RWPE1 (cell line): ENCODE results near the gene UBE2O.

Experiments
- CTCF ChIA-PET: fragments of 350-600 bp; sonication (Branson Sonifier 250); formaldehyde crosslinking; extraction: SDS; loops from one replicate; lab custom pipeline; 2021; lab: Yijun Ruan, JAX
- POLR2A ChIA-PET: fragments of 400-600 bp; formaldehyde crosslinking; extraction: SDS; loops from one replicate; lab custom pipeline; 2020; ENCODE audit warnings: antibody characterized with exemption; ENCODE audit not compliant: low non-redundant PET; lab: Yijun Ruan, JAX
- DNase-seq: peaks from one replicate; pipeline ENCODE4 v3.0.0; 2012; ENCODE audit warnings: low spot score
- H3K27ac ChIP-seq: fragments of 450-650 bp; 2 replicates; pipeline ENCODE4 v1.5.1; 2017
- TF ChIP-seq, protein P1 (sequence below): fragments of 450-650 bp; conservative IDR thresholded peaks from 2 replicates; pipeline ENCODE4 v1.5.1; 2017; ENCODE audit warnings: low read depth, mild to moderate bottlenecking

Gene UBE2O

DNA sequence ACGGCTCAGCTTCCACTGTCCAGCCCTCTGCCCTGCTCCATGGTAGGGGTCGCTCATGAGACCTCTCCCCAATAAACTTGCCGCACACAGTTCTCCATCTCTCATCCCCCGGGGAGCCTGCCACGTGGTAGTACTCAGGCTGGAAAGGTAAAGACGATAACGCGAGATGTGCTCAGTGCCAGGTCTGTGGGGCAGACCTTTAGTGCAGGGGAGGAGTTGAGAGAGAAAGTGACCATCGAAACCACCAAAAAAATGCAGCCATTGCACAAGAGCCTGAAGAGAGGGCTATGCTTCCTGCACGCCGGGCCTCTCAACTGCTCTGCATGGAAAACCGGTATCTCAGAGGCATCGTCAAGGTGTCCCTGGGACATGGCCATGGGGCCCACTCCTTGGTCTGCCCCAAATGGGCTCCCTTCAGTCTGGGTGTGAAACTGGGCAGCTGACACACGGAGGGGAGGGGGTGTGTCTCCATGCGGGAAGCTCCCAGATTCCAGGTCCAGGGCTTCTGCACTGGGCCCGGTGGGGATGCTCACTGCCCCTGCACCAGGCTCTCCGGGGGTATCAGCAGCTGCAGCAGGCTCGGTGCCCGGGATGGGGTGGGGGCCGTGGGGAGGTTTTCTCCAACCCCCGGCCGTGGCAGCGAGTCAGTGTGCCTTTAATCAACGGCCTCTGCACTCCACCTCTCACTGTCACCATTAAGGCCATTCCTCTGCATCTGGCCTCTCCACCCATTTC is 9.8 kb upstream of the UBE2O start:
- ChIA-PET POLR2A (no interaction called here), CTCF (interaction anchor here (1.4 to 1.5 kb wide), 2 partner anchors 60 to 64 kb away, joined by 3 to 4 read pairs; no protein-coding TSS in a partner anchor)
- no peak for DNase-seq
- TF ChIP-seq, protein P1, sequence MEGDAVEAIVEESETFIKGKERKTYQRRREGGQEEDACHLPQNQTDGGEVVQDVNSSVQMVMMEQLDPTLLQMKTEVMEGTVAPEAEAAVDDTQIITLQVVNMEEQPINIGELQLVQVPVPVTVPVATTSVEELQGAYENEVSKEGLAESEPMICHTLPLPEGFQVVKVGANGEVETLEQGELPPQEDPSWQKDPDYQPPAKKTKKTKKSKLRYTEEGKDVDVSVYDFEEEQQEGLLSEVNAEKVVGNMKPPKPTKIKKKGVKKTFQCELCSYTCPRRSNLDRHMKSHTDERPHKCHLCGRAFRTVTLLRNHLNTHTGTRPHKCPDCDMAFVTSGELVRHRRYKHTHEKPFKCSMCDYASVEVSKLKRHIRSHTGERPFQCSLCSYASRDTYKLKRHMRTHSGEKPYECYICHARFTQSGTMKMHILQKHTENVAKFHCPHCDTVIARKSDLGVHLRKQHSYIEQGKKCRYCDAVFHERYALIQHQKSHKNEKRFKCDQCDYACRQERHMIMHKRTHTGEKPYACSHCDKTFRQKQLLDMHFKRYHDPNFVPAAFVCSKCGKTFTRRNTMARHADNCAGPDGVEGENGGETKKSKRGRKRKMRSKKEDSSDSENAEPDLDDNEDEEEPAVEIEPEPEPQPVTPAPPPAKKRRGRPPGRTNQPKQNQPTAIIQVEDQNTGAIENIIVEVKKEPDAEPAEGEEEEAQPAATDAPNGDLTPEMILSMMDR, result no peak
- H3K27ac ChIP-seq, result no peak overlapping the region

DNA sequence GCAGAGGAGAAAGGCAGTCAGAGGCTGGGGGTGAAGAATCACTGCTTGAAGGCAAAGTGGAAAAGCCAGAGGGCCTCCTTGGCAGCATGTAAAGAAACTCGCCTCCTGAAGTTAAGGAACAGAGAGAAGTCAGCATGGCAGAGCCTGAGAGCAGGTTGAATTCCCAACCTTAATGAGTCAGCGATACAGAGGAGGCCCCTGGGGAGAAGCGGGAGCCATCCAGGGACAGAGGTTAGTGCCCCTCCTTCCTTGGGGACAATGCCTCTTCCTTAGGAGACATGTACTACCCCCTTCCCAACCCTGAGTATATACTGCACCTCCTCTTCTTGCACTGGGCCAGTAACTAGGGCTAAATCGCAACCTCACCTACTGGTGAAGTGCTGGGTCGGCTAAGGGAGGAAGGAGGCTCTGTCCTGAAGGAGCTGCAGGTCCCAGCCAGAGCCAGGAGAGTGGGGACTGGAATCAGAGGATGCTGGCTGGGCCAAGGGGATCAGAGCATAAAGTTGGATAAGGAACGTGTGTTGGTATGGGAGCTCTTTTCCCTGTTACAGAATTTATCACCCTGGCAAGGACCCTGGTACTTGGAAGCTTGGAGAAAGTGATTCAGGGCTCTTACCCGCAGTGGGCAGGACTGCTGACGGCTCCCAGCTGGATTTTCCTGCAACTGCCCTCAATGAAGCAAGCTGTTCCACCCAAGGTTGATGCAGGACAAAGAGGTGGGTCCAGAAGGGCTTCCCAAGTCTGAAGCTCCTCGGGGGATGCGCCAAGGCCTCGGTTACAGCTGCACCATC is 9.0 kb upstream of the UBE2O start:
- ChIA-PET POLR2A (no interaction called here), CTCF (interaction anchor here (0.5 to 1.5 kb wide), 3 partner anchors 45 to 64 kb away, joined by 3 to 5 read pairs (median 4); no protein-coding TSS in a partner anchor)
- TF ChIP-seq, protein P1, result no peak

DNA sequence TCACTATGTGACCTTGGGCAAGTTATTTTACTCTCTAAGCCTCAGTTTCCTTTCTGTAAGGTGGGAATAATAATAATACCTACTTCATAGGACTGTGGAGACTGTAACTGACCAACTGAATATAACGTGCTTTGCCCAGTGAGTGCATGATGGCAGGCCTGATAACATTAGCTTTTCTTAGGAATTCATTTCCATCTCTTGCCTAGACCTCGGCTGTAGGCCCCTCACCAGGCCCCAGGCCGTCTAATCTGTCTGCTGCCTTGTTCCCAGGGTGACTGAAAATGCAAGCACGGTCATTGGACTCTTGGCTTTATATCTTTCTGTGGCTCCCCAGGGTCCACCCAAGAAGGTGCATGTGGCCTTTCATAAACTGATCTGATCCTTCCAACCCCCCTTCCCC is 6.7 kb upstream of the UBE2O start:
- ChIA-PET POLR2A (interaction anchor here (0.6 kb wide), 2 partner anchors 15 to 202 kb away, joined by 4 read pairs; no protein-coding TSS in a partner anchor), CTCF (interaction anchor here (1.1 to 2.7 kb wide), 4 partner anchors 23 to 51 kb away, joined by 6 to 27 read pairs (median 9); no protein-coding TSS in a partner anchor)
- H3K27ac ChIP-seq, result no peak overlapping the region
- no peak for DNase-seq
- TF ChIP-seq, protein P1, result no peak

More for the DNA sequence above, 9.0 kb upstream of the UBE2O start:
- DNase-seq, result no peak
- H3K27ac ChIP-seq, result no peak overlapping the region

DNA sequence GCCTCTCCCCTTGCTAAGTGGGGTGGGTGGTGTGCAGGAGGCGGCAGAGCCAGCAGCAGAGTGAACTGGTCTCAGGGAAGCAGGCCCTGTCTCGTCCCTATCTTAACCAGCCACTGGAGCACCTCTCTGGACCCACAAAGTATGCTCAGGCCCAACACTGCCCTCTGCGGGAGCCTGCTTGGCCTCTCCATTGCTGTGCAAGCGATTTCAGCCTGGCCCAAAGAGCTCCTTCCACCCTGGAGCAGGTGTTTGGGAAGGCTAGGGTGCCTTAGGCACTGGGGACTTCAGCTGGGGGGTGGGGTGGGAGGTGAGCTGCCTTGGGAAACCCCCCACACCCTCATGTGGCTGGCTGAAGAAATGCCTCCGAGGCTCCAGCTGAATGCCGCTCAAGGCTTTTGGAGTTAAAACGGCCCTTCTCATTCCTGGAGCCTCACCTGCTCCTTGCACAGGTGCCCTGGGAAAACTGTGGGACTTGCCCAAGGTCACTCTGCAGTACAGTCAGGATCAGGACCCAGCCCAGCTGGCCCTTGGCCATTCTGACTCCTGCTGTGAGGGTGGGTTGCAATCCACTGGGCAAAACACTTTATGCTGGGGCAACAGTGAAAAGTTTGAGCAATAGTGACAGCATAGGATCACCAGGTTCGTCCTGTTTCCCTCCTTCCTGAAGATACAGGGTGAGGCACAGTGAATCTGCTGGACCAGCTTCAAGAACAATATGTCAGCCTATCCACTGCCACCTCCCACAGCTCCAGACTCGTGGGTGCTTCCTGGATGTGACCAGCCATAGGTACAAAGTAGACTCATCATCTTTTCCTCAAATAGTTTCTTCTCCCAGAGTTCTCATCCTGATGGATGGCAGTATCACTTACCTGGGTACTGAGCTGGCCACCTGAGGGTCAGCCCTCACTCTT is 5.9 kb upstream of the UBE2O start:
- peak; percentile 60 for DNase-seq
- no peak overlapping the region for H3K27ac ChIP-seq
- ChIA-PET CTCF (interaction anchor here (0.6 to 2.7 kb wide), 19 partner anchors 8 to 338 kb away, joined by 3 to 27 read pairs (median 5); partner anchors contain the start of genes AANAT and RHBDF2), POLR2A (interaction anchor here (0.6 kb wide), 3 partner anchors 34 to 58 kb away, joined by 3 to 6 read pairs (median 5); no protein-coding TSS in a partner anchor)
- TF ChIP-seq, protein P1, result peak; percentile 61

DNA sequence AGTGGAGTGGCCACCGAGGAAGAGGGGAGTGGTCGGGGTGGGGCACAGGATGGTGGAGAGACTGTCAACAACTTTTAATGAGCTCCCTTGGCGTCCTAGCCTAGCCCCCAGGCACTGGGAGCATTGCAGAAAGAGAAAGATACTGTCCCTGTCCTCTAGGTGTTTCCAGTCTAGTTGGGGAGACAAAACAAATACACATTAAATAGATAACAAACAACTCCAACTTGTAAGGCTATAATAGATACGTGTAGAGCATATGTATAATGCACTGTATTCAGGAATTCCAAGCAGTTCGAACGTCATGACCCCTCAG is 435 bp upstream of the UBE2O start:
- POLR2A ChIA-PET, result no interaction called here
- DNase-seq, result no peak
- CTCF ChIA-PET, result interaction anchor here (1.1 kb wide), 1 partner anchor 70 kb away, joined by 3 read pairs; no protein-coding TSS in a partner anchor

More for the DNA sequence above, 435 bp upstream of the UBE2O start:
- TF ChIP-seq, protein P1, result no peak; the same call in 1 of the 2 replicates
- no peak overlapping the region for H3K27ac ChIP-seq
